HG02678 (cell line): ENCODE results near the gene SLC26A8.
A peak's percentile ranks its signal among the peaks of the same experiment; 100 is the strongest.
"Not testable (repeated sequence)": the region's sequence is repeated elsewhere in the genome, so short reads cannot be mapped to it uniquely, and the experiment has no call there.

Experiments used
- ATAC-seq: cut with Tn5 transposase; IDR thresholded peaks from one replicate; pipeline ENCODE4 v1.9.1; 2021; ENCODE audit warnings: mild to moderate bottlenecking, moderate library complexity; ENCODE audit not compliant: unreplicated experiment

SLC26A8 gene

GRCh38 chr6:35955071-35955470 is 69.4 kb downstream of the SLC26A8 start:
- ATAC-seq: no peak

GRCh38 chr6:35954333-35954732 is 70.1 kb downstream of the SLC26A8 start:
- ATAC-seq: no peak

GRCh38 chr6:35948725-35949124 is 75.7 kb downstream of the SLC26A8 start:
- no peak for ATAC-seq

- ATAC-seq: no peak
Observed at GRCh38 chr6:35945650-35946025, 78.8 kb downstream of the SLC26A8 start.

- ATAC-seq: no peak
Observed at GRCh38 chr6:35943390-35943789, 81.1 kb downstream of the SLC26A8 start.

- ATAC-seq: no peak
Observed at GRCh38 chr6:35942355-35942754, 82.1 kb downstream of the SLC26A8 start.

GRCh38 chr6:35941170-35941569 is 83.3 kb downstream of the SLC26A8 start:
- ATAC-seq: not testable (repeated sequence)

- not testable (repeated sequence) for ATAC-seq
Observed at GRCh38 chr6:35940014-35940413, 84.4 kb downstream of the SLC26A8 start.

- ATAC-seq: not testable (repeated sequence)
Observed at GRCh38 chr6:35939259-35939658, 85.2 kb downstream of the SLC26A8 start.

GRCh38 chr6:35936681-35937359 is 87.6 kb downstream of the SLC26A8 start:
- ATAC-seq: no peak

- ATAC-seq: no peak
Observed at GRCh38 chr6:35935469-35935868, 89.0 kb downstream of the SLC26A8 start.

- no peak for ATAC-seq
Observed at GRCh38 chr6:35933844-35934243, 90.6 kb downstream of the SLC26A8 start.

GRCh38 chr6:35931873-35932272 is 92.6 kb downstream of the SLC26A8 start:
- ATAC-seq: not testable (repeated sequence)

GRCh38 chr6:35931120-35931561 is 93.3 kb downstream of the SLC26A8 start:
- ATAC-seq: no peak

- no peak for ATAC-seq
Observed at GRCh38 chr6:35929601-35930000, 94.8 kb downstream of the SLC26A8 start.

GRCh38 chr6:35926509-35927215 is 97.8 kb downstream of the SLC26A8 start:
- ATAC-seq: no peak

GRCh38 chr6:35925961-35926360 is 98.5 kb downstream of the SLC26A8 start:
- no peak for ATAC-seq

- no peak for ATAC-seq
Observed at GRCh38 chr6:35924146-35924545, 100.3 kb downstream of the SLC26A8 start.

- no peak for ATAC-seq
Observed at GRCh38 chr6:35922139-35922554, 102.3 kb downstream of the SLC26A8 start.

- peak; percentile 83 for ATAC-seq
Observed at GRCh38 chr6:35920793-35921732, 103.4 kb downstream of the SLC26A8 start, which contains the start of gene SRPK1. Gene SRPK1, minus strand, starts transcription at chr6:35921098. Its CDS starts 42 bp downstream, at chr6:35921056.
